GM23338 (cell line): ENCODE data around the gene GLRA1.

Experiments
- POLR2AphosphoS5 ChIP-seq: IDR thresholded peaks from 2 replicates; pipeline ENCODE4 v1.6.1; 2016; ENCODE audit warnings: antibody characterized with exemption, low read depth
- ZNF114 ChIP-seq: fragments of 250-450 bp; sonication (Bioruptor Pico); IDR thresholded peaks from 2 replicates; pipeline ENCODE4 v1.5.0; 2020; ENCODE audit warnings: mild to moderate bottlenecking, moderate library complexity

DNA sequence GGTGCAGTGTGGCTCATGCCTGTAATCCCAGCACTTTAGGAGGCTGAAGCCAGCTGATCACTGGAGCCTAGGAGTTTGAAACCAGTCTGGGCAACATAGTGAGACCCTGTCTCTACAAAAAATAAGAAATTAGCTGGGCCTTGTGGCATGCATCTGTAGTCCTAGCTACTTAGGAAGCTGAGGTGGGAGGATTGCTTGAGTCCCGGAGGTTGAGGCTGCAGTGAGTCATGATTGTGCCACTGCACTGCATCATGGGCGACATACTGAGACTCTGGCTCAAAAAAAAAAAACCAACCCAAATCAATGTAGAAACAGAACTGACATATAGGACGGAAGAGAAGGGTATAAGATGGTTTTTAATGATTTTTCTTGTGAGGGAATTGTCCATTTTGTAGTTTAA, 125.2 kb downstream of the GLRA1 start:
- TF ChIP-seq ZNF114 (CRISPR knock-in tag) (no peak), POLR2AphosphoS5 (no peak)
